Spleen (tissue), 7 donors: ENCODE results near the gene LRRC66.

Experiments
- CTCF ChIP-seq, 11 experiments: fragments of 200-600 bp in 7 of 11; fragments of 450-650 bp in 4 of 11; sonication (generic) in 4 of 11; IDR thresholded peaks in 8 of 11; conservative IDR thresholded peaks in 3 of 11; 1 replicate in 7 of 11; 2 replicates in 4 of 11; pipeline versions ENCODE4 v1.4.0 to v1.8.0; 2016 to 2021; ENCODE audit warnings: antibody characterized with exemption in 11 of 11, inconsistent platforms in 4 of 11, mild to moderate bottlenecking in 1 of 11
- POLR2A ChIP-seq, 3 donors: fragments of 450-650 bp; IDR thresholded peaks; one replicate each; pipeline ENCODE4 v1.5.1; 2017; ENCODE audit warnings: antibody characterized with exemption in 3 of 3, mild to moderate bottlenecking in 1 of 3
- donor health status: DM: no; HTN: no; CAD: no; lungs with moderate emphysema.
- donor health status: DM: no; HTN: no; CAD: no.
- donor health status: DM: no; HTN: no; CAD: no.

GRCh38 chr4:52005604-52006273 is 14.4 kb downstream of the LRRC66 start:
- TF ChIP-seq CTCF (IDR thresholded peaks at IDR 0.05 in 8 of 11, conservative IDR thresholded peaks at IDR 0.05 in 3 of 11) (no peak), POLR2A (IDR thresholded peaks at IDR 0.05) (no peak)
